NCI-H2196 (cell line): ENCODE results near the gene PTPRE.

Experiments used
- DNase-seq: peaks from one replicate; lab custom pipeline; 2025; ENCODE audit not compliant: unreplicated experiment; lab: John Stamatoyannopoulos, UW

Gene PTPRE

GRCh38 chr10:127923646-127924045 is 16.7 kb downstream of the PTPRE start:
- no peak for DNase-seq

- DNase-seq: no peak
Measured at GRCh38 chr10:127925471-127926207, 18.7 kb downstream of the PTPRE start.

- no peak for DNase-seq
Measured at GRCh38 chr10:127926455-127926854, 19.6 kb downstream of the PTPRE start.

- no peak for DNase-seq
Measured at GRCh38 chr10:127928021-127928806, 21.3 kb downstream of the PTPRE start.

GRCh38 chr10:127932521-127933270 is 25.8 kb downstream of the PTPRE start:
- no peak for DNase-seq

- DNase-seq: no peak
Measured at GRCh38 chr10:127933271-127933670, 26.4 kb downstream of the PTPRE start.

GRCh38 chr10:127934383-127934782 is 27.5 kb downstream of the PTPRE start:
- DNase-seq: no peak

- DNase-seq: no peak
Measured at GRCh38 chr10:127935071-127935561, 28.2 kb downstream of the PTPRE start.

- no peak for DNase-seq
Measured at GRCh38 chr10:127937069-127937468, 30.2 kb downstream of the PTPRE start.

- DNase-seq: no peak
Measured at GRCh38 chr10:127937915-127938463, 31.1 kb downstream of the PTPRE start.

GRCh38 chr10:127939786-127940330 is 33.0 kb downstream of the PTPRE start:
- DNase-seq: no peak

GRCh38 chr10:127940866-127941640 is 34.1 kb downstream of the PTPRE start:
- no peak for DNase-seq

- DNase-seq: no peak
Measured at GRCh38 chr10:127942811-127943210, 35.9 kb downstream of the PTPRE start.

GRCh38 chr10:127943336-127943910 is 36.5 kb downstream of the PTPRE start:
- DNase-seq: no peak

- no peak for DNase-seq
Measured at GRCh38 chr10:127944256-127944655, 37.4 kb downstream of the PTPRE start.

GRCh38 chr10:127945341-127945758 is 38.4 kb downstream of the PTPRE start:
- DNase-seq: no peak

GRCh38 chr10:127945948-127946711 is 39.2 kb downstream of the PTPRE start:
- no peak for DNase-seq

- no peak for DNase-seq
Measured at GRCh38 chr10:127947211-127947610, 40.3 kb downstream of the PTPRE start.

- no peak for DNase-seq
Measured at GRCh38 chr10:127948791-127949190, 41.9 kb downstream of the PTPRE start.
